ENCODE results near the gene WWP2.

GRCh38 chr16:69936751-69937211, 174.6 kb downstream of the WWP2 start:
- TF ChIP-seq, protein P1, sequence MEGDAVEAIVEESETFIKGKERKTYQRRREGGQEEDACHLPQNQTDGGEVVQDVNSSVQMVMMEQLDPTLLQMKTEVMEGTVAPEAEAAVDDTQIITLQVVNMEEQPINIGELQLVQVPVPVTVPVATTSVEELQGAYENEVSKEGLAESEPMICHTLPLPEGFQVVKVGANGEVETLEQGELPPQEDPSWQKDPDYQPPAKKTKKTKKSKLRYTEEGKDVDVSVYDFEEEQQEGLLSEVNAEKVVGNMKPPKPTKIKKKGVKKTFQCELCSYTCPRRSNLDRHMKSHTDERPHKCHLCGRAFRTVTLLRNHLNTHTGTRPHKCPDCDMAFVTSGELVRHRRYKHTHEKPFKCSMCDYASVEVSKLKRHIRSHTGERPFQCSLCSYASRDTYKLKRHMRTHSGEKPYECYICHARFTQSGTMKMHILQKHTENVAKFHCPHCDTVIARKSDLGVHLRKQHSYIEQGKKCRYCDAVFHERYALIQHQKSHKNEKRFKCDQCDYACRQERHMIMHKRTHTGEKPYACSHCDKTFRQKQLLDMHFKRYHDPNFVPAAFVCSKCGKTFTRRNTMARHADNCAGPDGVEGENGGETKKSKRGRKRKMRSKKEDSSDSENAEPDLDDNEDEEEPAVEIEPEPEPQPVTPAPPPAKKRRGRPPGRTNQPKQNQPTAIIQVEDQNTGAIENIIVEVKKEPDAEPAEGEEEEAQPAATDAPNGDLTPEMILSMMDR (IDR thresholded peaks at IDR 0.05; ENCODE audit: low read length), result no peak
- no peak for TF ChIP-seq EZH2phosphoT487 (IDR thresholded peaks at IDR 0.05; ENCODE audit: low read length)

All from MM.1S (cell line).